Stimulated activated CD8-positive, alpha-beta memory T cell treated with anti-CD3 and anti-CD28 coated beads, Interleukin-15, amount 100 ng/mL, for 4 hours (primary cell): Measurements from ENCODE around the gene ZBTB25.
A peak's percentile ranks its signal among the peaks of the same experiment; 100 is the strongest.

ENCODE experiments used
- DNase-seq, 2 donors: peaks; one replicate each; pipeline ENCODE4 v3.0.0-alpha.2; 2020; ENCODE audit warnings: low read depth in 2 of 2

The ZBTB25 gene

GRCh38 chr14:64516969-64517368 lies 13.3 kb upstream of the ZBTB25 start:
- no peak for DNase-seq

DNA sequence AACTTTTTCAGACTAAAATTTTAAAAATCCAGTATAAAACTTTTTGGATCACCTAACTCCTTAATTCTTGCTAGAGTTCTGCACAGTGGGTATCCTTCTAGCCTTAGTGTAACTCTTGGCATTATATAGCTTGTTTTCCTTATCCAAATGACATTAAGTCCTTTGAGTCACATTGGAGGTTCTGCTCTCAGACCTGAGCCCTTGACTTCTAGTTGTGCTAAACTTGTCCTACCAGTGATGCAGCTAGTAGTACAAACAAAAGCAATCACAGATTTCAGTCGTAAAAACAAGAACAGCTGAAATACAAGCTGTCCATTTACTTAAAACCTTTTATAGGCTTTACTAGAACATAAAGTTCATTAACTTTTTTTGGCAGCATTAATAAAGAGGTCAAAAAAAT lies 11.4 kb upstream of the ZBTB25 start:
- DNase-seq = no peak

GRCh38 chr14:64513271-64513670 lies 9.6 kb upstream of the ZBTB25 start:
- no peak for DNase-seq

- DNase-seq = peak; percentile 22 to 50
Measured at GRCh38 chr14:64510825-64511671, 7.4 kb upstream of the ZBTB25 start.

GRCh38 chr14:64509036-64509435 lies 5.4 kb upstream of the ZBTB25 start:
- no peak for DNase-seq

DNA sequence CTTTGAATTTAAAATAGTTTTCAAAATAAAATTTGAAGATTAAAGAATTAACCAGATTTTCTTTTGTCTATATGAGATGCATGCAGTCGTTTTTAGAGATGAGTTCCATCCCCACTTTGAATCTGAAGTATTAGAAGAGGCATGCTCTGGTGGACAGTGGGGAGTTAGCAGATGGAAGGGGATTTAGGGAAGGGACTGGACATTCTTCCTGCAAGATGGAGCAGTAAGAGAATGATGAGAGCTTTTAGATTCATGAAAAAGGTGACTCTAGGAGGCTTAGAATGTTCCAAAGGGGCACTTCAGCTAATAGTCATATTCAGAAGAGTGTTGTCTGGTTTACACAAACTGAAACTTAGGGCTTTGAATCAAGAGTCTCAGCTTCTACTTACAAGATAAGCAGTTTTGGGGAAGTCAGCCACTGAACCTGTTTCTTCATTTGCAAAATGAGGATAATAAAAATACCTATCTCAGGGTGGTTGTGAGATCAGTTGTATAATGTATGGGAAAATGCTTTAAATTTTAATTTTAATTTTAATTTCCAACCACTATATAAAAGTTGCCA lies 4.7 kb upstream of the ZBTB25 start:
- DNase-seq = no peak

- DNase-seq = peak in 1 of 2 donors; percentile 27
Measured at GRCh38 chr14:64507376-64508156, 3.9 kb upstream of the ZBTB25 start.

DNA sequence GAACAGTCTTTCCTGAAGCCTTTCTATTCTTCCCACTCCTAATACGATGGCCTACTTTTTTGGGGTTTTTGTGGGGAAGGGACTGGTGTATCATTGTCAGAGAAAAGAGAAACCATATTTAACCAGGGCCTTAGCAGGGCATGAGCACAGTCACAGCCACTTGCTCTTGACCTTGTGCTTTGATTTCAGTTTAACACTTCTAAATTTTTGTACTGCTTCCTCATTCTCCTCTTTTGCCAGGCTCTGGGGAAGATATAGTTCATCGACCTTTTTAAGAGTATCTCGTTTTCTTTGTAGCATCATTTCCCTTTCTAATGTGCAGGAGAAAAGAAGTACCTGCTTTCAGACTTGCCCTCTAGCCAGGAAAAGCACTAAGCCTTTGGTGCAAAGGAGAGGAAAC lies 3.1 kb upstream of the ZBTB25 start:
- no peak for DNase-seq

GRCh38 chr14:64504897-64505794 lies 1.5 kb upstream of the ZBTB25 start:
- DNase-seq = peak; percentile 67 to 74

DNA sequence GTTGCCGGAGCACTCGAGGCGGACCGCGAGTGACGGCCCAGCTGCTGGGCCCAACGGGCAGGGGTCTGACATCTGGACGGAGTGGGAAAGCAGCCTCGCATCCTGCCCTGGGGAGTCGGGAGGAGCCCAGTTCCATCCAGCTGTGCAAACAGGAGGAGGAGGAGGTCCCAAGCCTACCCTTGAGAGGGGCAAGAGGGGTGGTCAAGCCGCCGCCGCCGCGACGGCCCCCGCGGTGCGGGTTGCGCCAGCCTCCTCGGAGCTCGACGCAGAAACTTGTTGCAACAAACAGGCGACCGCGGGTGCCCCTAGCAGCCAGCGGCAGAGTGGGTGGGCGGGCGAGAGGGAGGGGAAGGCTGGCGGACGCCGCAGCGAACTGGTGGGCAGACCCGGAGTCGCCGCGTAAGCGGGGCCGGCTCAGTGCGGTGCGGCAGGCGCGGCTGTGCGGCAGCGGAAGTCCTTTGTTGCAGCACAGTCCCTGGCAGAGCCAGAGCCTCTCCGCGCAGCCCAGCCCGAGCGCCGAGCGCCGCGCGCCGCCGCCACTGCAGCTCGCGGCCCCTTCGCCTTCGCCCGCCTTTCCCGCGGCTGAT lies 765 bp upstream of the ZBTB25 start, which contains the start of gene ZBTB1:
Gene ZBTB1, plus strand, starts transcription at position 461 of the 587 bp plus-strand sequence. CDS start 16,735 bp downstream, outside the sequence.
- peak; percentile 76 to 81 for DNase-seq

DNA sequence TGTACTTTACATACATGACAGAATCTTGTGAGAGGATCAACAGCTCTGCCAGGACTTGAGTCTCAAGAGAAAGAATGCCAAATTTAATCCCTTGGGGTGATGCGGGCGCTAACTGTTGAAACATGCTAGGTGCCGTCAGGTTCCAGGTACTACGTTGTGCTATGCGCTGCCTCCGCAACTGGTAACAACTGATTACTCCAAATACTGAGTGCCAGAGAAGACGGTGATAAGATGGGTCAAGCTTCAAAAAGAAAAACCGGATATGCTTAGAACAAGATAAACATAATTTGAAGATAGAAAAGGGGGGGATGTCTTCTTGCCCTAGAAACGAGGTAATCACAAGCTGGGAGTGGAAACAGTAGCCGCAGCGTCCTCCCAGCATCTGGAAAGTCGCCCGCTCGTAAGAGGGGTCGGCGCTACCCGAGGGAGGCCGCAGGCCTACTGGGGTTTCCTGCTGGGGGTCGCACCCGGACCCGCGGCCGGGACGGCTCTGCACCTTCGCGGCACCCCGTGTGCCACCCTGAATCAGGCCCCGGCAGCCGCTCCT lies 678 bp downstream of the ZBTB25 start:
- DNase-seq = no peak

DNA sequence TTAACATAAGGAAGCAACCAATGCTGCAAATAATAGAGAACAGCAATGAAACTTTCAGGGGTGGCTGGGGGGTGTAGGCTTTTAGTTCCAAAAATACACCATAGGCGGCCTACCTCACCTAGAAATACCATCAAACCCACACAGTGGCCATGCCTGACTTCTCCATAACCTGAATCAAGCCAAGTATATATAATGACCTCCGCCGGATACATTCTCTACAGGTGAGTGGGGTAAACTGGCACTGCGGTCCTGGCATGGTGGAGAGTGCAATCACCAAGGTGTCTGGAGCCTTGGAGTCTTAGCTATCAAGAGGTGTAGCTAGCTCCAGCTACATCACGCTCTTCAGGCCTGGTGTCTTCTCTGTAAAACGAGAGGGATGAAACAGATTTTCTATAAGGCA lies 1.2 kb downstream of the ZBTB25 start:
- DNase-seq = no peak

- DNase-seq = no peak
Measured at GRCh38 chr14:64501411-64502171, 2.0 kb downstream of the ZBTB25 start.

DNA sequence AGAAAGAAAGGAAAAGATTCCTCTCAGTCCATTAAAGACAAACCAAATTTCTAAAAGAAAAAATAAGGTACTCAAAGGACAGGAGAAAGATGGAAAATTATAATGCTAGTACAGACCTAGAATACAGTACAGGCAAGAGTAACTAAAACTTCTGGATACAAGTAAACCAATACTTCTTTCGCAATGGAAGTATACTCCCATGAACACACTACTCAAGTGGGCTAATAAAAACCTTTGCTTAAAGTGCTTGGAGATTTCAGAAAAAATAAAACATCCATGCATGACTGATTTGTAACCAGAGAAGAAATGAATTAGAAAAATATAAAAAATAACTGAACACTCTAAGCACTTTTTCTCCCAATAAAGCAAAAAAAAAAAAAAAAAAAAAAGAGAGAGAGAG lies 3.5 kb downstream of the ZBTB25 start:
- DNase-seq = no peak

DNA sequence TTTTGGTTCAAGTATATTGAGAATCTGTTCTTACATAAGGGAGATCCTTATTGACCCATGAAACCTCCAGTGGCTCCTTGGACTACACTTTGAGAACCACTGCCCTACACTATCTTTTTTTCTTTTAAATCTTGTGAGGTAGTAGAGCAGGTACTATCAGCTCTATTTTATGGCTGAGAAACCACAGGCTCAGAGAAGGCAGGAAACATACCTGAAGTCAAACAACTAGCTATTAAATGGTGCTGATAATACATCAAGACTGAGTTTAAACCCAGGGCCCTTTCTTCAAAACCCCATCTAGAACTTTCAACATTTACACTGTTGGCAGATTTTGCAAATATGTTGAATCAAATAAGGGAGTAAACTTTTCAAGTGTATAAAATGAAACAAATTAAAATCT lies 6.9 kb downstream of the ZBTB25 start:
- no peak for DNase-seq

DNA sequence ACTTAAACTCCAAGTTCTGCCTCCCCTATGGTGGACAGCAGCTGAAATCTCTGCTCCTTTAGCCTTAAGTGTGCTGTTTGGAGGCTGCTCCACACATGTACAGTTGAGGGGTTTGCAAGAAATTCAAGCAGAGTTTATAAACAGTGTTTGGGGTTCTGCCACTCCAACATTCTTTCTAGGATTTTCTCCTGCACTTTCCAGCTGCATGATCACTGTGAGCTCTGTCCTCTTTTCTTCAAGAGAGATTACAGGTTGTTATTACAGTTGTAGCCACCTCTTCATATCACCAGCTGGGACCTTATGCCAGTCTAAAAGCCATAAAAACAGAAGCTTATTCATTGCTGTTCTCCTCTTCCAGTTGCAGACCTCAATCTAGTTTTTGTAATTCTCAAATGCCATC lies 8.4 kb downstream of the ZBTB25 start:
- no peak for DNase-seq

DNA sequence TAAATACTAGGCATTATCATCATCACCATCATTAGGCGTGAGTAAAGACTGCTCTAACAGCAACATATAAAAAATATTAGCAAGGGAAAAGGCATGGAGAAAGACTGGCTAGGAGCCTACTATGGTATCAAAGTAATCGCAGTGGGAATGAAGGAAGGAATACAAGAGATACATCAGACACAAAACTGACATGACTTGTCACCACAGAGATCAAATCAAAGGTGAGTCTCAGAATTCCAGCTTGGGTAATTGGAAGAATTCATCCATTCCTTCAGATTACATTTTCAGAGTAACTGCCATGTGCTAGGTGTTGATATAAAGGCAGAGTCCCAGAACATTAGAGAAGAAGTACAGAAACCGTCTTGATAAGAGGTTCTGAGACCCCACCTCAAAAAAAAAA lies 10.2 kb downstream of the ZBTB25 start:
- no peak for DNase-seq

DNA sequence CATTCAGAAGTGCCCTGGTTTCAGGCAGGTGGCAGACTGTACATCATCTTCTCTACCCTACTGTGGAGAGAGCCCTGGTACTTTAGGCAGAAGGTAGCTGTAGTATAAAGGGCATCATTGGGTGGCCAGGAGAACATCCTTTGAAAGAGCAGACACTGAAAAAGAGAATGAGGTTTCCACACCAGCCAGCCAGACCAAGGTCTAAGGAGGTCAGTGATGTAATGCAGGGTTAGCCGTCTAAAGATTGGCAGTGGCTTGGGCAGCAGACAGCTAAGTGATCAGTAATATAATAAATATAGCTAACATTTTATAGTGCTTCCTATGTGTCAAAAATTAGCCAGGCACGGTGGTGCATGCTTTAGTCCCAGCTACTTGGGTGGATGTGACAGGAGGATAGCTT lies 12.0 kb downstream of the ZBTB25 start:
- no peak for DNase-seq

DNA sequence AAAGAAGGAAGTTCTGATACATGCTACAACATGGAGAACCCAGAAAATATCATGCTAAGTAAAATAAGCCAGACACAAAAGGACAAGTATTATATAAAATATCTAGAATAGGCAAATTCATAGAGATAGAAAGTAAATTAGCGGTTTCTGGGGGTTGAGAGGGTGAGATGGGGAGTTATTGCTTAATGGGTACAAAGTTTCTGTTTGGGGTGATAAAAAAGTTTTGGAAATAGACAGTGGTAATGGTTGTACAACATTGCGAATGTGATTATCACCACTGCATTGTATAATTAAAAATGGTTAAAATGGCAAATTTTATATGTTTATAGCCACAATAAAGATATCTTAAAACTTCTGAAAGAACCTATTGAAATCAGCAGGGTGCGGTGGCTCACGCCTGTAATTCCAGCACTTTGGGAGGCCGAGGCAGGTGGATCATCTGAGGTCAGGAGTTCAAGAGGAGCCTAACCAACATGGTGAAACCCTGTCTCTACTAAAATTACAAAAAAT lies 15.0 kb downstream of the ZBTB25 start:
- no peak for DNase-seq
